NB4 (cell line): Measurements from ENCODE around the gene AHCY.
"Not testable (repeated sequence)": the region's sequence is repeated elsewhere in the genome, so short reads cannot be mapped to it uniquely, and the experiment has no call there.

Experiments
- POLR2A ChIP-seq: IDR thresholded peaks from 2 replicates; pipeline ENCODE4 v1.6.1; 2011; ENCODE audit warnings: mild to moderate bottlenecking; ENCODE audit not compliant: insufficient read length; ENCODE audit errors: extremely low read depth
- TF ChIP-seq, protein P1 (sequence below): IDR thresholded peaks from one replicate; pipeline ENCODE4 v1.5.1; 2012; ENCODE audit warnings: low read depth, low read length

DNA sequence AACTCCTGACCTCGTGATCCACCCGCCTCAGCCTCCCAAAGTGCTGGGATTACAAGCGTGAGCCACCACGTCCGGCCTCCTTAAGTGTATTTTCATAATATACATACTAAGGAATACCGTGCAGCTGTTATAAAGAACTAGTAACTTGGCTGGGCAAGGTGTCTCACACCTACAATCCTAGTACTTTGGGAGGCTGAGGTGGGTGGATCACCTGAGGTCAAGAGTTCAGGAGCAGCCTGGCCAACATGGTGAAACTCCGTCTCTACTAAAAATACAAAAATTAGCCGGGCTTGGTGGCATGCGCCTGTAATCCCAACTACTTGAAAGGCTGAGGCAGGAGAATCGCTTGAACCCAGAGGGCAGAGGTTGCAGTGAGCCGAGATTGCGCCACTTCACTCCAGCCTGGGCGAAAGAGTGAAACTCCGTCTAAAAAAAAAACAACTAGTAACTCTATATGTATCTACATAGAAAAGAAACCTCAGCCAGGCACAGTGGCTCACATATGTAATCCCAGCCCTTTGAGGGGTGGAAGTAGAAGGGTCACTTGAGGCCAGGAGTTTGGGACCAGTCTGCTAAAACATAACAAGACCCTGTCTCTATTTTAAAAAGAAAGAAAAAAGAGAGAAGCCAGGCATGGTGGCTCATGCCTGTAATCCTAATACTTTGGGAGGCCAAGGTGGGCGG, 27.8 kb upstream of the AHCY start:
- not testable (repeated sequence) for TF ChIP-seq POLR2A
- TF ChIP-seq, protein P1, sequence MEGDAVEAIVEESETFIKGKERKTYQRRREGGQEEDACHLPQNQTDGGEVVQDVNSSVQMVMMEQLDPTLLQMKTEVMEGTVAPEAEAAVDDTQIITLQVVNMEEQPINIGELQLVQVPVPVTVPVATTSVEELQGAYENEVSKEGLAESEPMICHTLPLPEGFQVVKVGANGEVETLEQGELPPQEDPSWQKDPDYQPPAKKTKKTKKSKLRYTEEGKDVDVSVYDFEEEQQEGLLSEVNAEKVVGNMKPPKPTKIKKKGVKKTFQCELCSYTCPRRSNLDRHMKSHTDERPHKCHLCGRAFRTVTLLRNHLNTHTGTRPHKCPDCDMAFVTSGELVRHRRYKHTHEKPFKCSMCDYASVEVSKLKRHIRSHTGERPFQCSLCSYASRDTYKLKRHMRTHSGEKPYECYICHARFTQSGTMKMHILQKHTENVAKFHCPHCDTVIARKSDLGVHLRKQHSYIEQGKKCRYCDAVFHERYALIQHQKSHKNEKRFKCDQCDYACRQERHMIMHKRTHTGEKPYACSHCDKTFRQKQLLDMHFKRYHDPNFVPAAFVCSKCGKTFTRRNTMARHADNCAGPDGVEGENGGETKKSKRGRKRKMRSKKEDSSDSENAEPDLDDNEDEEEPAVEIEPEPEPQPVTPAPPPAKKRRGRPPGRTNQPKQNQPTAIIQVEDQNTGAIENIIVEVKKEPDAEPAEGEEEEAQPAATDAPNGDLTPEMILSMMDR: not testable (repeated sequence)
